Posterior cingulate gyrus (tissue), 11 donors: ENCODE data around the gene GRHL3.
A peak's percentile ranks its signal among the peaks of the same experiment; 100 is the strongest.

Source experiments
- DNase-seq, 10 donors: peaks; one replicate each; pipeline versions ENCODE4 v3.0.0 to v3.0.0-alpha.2; 2020 to 2021; ENCODE audit warnings: mixed read lengths in 3 of 10
- intact Hi-C: fragments of 100-400 bp; cut with DNase I; formaldehyde crosslinking; loops from one replicate; pipeline ENCODE4 v1.15.1; 2023

GRHL3 gene

DNA sequence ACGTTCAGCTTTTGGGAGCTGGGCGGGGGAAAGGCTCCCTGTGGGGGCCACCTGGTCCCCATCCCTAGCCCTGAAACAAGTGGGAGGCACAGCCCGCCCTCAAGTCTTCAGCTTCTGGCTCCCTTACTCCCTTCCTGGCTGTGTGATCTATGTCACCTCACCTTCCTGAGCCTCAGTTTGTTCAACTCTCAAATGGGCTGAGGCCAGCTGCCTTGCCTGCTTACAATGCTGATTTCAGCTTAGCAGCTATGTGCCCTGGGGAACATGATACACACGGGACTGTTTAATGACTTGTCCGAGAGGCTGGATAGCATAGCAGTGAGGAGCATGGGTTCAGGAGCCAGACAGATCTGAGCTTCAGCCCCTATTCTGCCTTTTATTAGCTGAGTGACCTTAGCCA, 19.3 kb downstream of the GRHL3 start:
- intact Hi-C loops, result no loop called here
- peak in 1 of 10 donors; percentile 68 for DNase-seq

DNA sequence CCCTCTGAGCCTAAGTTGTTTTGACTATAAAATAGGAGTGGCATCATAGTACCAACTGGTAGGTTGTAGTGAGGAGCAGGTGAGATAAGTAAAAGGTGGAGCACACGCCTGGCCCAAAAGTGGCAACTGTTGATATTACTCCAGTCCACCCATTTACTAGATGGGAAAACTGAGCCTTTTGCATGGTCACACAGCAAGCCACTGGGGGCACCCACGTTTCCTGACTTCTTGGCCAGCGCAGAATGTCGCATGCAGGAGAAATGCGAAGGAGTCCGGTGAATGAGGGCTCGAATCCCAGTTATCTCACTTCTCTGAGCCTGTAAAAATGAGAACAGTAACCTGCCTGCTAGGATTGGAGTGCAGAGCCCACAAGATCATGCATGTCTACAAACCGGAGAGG, 20.8 kb downstream of the GRHL3 start:
- intact Hi-C loops, result no loop called here
- DNase-seq, result peak in 1 of 10 donors; percentile 53

DNA sequence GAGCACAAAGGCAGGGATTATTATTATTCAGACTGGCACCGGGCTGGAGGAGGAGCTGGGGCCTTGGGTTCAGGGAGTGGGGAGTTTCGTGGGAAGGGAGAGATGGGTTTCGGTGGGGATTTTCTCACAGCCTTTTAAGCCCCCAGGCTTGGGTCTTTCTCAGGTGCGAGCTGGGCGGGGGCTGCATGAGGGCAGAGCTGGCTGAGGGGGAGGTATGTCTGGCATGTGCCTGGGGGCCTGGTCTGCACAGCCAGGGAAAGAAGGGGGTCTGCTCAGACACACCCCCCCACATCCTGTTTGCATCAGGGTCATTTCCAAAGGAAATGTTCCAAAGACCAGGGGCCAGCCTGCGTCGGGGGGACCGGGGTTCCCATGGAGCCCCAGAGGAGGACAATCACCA, 21.6 kb downstream of the GRHL3 start:
- intact Hi-C loops, result no loop called here
- peak in 1 of 10 donors; percentile 44 for DNase-seq

DNA sequence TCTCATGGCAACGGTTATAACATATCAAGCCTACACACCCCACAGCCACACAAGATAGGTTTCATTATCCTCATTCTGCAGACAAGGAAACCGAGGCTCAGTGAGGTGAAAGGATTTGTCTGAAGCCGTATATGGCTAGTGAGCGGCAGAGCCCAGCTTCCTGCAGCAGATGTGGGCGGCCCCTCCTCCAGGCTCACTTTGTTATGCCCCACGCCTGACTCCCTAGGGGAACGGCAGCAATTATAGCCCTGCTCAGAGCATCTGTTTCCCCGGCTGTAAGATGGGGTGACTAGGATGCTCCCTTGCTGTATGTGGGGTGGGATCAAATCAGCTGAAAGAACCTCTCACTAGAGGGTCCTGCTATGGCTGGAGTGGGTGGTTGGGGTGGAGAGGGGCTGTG, 22.1 kb downstream of the GRHL3 start:
- peak in 1 of 10 donors; percentile 53 for DNase-seq
- intact Hi-C loops, result no loop called here

DNA sequence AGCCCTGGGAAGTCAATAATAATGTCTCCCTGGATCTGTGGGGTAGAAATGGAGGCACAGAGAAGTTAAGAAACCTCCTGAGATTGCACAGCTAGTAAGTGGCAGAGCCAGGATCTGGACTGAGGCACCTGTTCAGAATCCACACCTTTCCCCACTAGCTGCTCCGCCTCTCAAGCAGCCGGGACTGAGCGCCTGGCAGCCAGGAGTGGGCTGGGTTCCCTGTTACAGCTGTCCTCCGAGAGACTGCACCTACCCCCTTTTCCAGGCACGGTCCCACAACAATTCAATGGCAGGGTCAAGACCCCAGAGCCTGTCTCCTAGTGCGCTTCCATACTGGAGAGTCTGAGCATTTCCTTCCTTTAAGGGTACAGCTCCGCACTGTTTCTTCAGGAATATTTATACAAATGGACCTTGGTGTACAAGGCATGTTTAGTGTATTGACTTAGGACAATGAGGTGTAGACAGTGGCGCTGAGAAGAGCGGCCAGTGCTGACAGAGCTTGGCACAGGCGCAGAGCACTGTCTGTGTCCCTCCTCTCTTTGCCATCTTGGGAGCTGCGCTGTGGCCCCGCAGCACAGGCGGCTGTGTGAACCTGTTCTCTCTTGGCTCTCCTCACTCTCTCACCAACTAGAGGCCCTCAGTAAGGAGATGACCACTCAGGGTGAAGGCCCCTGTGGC, 24.4 kb downstream of the GRHL3 start:
- DNase-seq, result peak in 2 of 10 donors; percentile 57 to 61
- intact Hi-C loops, result no loop called here

DNA sequence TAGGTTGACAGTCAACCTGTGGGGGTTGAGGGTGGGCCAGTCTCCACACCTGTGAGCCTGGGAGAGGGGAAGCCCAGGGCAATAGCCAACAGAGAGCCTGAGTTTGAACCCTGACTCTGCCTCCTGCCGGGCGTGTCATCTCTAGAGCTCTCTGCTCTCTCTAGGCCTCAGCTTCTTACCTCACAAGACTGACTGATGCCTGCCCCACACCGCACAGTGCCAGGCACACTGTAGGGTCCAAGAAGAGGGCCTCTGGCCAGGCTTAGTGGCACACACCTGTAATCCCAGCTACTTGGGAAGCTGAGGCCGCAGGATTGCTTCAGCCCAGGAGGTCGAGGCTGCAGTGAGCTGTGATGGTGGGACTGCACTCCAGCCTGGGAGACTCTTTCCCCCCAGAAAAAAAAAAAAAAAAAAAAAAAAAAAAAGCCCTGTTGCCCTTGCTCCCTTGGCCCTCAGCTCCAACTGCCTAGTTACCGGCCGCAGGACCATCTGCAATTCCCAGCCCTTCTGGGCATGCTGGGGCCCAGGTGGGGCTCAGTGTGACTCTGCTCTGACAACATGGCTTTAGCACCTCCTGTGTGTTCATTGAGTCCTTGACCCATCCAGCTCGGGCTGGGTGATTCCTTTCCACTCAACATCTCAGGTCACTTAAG, 25.1 kb downstream of the GRHL3 start:
- intact Hi-C loops, result no loop called here

DNA sequence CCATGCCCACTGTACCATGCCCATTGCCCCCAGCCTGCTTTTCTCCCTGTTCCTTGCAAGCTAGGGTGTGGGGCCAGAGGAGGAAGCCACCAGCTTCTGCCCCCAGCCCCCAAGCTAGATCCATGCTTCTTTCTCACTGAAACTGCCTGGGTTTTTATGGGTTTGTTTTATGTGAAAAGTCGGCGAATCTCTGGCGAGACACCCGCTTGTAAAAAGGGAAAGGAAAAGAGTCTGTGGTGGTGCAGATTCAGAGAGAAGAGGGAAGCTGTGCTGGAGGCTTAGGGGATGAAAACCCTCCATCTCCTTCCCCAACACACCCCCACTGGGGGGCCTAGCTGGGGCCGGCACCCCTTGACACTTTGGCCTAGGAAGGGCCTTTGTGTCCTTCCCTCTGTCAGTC, 26.2 kb downstream of the GRHL3 start:
- no peak for DNase-seq
- intact Hi-C loops, result no loop called here

More for the DNA sequence above, 25.1 kb downstream of the GRHL3 start:
- DNase-seq, result peak in 2 of 10 donors; percentile 52 to 63

DNA sequence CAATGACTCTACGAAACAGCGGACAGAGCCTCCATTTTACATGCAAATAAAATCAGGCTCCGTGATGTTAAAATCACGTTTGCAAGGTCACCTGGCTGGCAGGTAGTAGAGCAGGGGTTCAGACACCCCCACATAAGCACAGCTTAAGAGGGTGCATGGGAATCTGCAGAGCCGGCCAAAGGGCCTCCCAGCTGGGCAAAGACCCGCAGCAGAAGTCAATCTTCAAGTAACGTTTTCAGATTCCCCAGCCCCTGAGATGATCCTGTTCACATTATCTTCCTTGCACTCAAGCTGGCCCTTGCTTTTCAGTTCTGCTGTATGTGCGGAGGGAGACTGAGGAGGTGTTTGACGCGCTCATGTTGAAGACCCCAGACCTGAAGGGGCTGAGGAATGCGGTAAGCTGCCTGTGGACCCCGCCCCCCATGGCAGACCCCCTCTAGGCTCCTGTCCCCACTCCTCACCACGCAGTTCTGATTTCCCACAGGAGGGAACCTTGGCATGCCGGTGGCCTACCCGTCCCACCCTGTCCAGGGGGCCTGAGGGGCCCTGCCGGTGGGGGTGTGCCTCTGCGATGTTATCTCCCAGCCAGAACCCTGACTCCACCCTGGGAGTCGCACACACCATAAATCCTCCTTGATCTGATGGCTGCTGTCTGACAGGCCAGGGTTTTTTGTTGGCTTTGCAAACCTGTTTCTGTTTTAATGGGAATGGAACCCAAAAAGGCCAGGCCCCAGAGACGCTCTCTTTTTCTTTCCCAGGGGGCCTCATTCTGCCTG, 28.2 kb downstream of the GRHL3 start:
- peak in 1 of 10 donors; percentile 69 for DNase-seq
- intact Hi-C loops, result no loop called here

DNA sequence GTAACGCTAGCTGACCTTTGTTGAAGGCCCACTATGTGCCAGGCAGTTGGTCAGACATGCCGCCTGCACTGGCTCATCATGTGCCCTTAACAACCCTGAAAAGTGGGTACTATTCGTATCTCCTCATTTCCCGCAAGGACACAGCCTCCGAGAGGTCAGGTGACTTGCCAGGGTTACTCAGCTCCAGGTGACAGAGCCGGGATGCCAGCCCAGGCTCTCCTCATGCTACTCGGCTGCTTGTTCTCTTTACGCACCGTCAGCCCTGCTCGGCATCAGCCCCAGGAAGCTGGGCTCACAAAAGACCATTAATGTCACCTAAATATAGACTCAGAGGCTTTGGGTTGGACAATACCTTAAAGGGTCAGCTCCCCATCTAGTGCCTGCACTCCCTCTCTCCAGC, 29.0 kb downstream of the GRHL3 start:
- DNase-seq, result peak in 1 of 10 donors; percentile 31
- intact Hi-C loops, result no loop called here

DNA sequence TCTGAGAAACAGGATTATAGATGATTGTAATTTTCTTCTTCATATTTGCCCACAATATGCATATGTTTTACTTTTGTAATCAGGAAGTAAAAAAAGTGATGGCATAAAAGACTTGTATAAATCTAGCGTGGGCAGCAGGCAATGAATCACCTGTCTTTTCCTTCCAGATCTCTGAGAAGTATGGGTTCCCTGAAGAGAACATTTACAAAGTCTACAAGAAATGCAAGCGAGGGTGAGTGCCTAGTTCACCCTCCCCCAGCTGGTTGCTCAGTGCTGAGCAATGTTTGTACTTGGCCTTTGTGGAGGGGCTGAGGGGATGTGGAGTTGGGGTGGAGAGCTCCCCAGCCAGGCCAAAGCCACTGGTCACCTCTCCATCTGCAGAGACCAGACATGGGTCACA, 30.7 kb downstream of the GRHL3 start:
- peak in 1 of 10 donors; percentile 11 for DNase-seq
- intact Hi-C loops, result no loop called here

DNA sequence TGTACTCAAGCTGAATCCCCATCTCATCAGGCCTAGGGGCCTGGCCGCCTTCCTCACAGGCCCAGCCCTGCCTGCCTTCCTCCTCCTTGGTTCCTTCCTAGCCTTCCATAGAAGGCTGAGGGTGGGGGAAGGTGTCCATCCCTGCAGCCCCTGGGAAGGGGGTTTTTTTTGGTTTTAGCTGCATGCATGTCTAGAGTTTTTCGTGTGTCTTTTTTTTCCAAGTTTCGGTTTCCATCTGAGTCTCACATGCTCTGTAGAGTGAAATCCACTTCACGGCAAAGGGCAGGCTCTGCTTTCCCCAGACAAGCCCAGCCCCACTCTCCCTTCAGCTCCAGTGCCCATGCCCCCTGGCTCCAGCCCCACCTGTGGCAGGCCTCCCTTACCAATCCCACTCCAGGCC, 32.1 kb downstream of the GRHL3 start:
- intact Hi-C loops, result no loop called here
- DNase-seq, result peak in 1 of 10 donors; percentile 31

DNA sequence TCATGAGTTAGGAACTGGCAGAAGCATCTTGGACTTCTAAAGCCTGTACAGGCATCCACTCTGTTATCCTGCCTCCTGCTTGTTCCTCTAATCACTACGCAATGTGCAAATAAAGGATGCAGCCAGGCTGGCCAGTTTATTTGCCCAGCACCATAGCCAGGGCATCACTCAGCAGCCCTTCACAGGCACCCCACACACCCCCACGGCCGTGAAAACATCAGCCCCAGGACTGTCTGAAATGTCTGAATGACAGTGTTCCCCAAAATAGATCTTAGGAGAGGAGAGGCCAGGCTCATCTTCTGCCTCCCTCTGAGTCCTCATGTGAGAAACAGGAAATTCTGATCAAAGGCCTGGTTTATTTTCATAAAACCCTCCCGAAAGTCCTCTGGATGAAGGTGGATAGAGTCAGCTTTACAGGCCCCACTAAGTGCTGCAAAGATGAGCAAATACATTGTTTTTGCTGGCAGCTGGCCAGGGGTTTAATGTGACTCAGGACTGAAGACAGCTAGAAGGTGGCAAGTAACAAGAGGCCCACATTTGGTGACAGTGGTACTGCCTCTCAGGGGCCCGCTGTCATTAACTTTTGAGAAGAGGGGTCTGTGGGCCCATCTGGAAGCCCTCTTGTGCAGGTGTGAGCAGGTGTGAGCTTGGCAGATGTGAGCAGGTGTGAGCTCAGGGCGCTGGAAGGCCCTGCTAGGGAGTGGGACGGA, 32.9 kb downstream of the GRHL3 start:
- no peak for DNase-seq
- intact Hi-C loops, result no loop called here

DNA sequence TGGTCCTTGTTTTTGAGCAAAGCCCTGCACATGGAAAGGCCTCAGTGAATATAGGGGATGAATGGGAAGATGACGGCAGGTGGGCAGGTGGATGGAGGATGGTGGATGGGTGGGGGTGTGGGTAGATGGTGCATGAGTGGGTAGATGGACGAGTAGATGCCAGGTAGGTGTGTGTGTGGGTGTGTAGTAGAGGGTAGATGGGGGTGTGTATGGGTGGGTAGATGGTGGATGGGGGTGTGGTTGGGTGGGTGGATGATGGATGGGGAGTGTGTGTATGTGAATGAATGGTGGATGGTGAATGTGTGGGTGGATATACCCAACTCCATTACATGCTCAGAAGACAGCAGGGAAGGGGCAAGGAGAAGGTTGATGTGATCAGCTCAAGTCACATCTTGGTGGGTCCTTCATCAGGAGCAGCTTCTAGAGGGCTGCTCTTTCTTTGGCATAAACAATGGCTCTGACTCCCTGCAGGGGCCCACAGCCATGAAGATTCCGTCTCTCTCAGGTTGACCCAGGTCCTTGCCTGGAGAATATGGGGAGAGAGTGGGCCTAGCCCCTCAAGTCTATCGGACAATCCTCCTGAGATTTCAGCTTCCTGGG, 34.2 kb downstream of the GRHL3 start:
- no peak for DNase-seq
- intact Hi-C loops, result no loop called here

DNA sequence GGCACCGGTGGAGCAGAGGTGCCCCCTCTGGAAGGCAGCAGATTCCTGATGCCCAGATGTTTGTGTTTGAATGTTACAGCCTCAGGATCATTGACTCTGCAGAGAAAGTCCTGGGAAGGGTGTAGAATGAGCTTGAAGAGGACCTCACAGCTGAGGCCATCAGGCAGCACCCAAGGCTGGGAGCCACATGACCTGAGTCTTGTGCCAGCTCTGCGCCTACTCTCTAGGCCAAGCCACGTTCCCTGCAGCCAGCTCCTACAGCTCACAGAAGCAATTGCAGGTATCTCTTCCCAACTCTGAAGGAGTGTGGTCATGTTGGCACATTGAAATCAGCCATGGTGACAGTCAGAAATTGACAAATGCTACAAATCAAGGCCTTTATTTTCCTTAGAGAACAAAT, 36.3 kb downstream of the GRHL3 start:
- intact Hi-C loops, result no loop called here
- DNase-seq, result peak in 1 of 10 donors; percentile 62

DNA sequence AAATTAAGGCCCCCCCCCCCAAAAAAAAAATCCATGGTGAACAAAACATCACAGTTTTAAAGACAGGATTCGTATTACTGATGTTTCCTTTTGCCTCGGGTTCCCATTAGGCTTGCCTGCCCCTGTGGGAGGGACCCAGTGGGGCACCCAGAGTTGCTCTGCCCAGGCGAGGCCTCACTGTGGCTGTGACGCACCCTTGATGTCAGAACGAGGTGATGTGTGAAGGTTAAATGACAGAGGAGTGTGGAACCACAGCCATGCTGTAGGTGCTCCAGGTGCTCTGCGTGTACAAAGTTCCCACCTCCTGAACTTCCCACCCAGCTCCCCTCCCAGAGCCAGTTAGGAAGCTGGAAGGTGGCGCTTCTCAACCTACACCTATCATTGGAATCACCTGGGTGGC, 37.9 kb downstream of the GRHL3 start:
- peak in 1 of 10 donors; percentile 71 for DNase-seq
- intact Hi-C loops, result no loop called here

DNA sequence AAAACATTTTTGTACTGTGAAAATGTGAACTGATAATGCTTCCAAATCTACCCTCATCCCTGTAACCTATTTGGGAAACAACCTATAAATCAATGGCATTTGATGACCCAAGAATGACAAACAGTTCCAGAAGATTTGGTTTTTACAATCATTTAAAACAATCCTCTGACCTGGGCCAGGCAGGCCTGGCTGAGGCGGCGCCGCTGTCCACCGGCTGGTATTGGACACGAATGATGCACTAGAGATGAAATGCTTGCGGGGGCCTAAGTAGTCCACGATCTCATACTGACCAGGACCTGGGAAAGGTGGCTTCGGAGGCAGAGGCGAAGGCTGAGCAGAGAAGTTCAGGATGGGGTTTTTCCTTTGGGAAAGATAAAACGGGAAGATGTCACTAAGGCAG, 41.5 kb downstream of the GRHL3 start:
- intact Hi-C loops, result no loop called here
- DNase-seq, result peak in 3 of 10 donors; percentile 8 to 48 (median 33)

DNA sequence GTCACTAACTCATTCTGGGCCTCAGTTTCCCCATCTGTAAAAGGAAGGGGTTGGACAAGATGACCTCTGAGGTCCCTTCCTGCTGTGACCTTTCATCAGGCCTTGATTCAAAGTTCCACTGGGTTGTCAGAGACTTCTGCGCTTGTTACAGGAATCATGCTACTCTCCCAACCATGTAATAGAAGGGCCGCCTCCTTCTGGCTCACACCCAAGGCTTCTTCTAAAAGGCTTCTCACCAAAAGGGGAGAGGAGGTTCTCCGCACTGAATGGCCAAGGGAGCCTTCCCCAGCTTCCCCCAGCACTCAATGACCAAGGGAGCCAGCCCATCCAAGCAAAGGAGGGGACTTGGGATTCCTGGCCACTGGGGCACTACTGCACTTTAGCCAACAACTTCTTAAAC, 42.7 kb downstream of the GRHL3 start:
- intact Hi-C loops, result no loop called here
- DNase-seq, result peak in 1 of 10 donors; percentile 43

DNA sequence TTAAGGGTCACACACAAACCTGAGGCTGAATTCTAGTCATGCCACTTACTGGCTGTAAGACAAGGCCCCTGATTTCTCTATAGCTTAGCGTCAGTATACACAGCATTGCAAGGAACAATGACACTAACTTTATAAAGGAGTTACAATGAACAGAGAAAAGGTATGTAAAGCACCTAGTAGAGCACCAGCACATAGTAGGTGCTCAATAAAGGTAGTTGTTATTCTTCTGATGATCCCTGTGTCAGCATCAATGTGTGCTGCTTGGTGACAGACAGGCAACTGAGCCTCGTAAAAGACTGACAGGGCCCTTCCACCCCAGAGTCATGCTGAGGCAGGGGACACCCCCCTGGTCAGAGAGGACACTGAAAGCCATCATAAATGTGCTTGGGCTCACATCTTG, 43.2 kb downstream of the GRHL3 start:
- DNase-seq, result peak in 2 of 10 donors; percentile 14 to 20
- intact Hi-C loops, result no loop called here

DNA sequence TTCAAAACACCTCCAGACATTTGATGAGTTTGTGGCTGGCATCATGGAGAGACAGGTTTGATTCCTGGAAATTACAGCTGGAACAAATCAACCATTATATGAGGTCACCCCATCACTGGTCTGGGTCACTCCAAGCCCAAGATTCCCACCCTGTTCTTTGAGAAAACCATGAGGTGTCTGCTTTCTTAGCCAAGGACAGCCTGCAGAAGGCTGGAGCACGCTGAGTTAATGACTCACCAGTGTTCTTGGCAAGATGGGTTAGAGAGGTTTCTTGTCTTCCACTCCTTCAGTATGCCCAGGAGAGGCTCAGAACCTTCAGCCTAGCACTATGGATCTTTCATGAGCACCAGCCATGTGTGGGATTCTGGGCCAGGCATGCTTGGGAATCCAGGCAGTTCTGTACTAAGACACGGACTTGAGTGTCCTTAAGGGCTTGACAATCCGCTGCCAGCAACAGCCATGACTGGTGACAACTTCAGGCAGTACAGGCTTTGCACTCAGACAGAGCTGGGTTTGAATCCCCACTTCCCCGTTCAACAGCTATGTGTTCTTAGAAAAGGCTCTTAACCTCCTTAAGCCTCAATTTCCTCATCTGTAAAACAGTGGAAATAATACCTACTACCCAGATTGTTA, 43.9 kb downstream of the GRHL3 start:
- intact Hi-C loops, result no loop called here
- peak in 2 of 10 donors; percentile 11 to 75 for DNase-seq

DNA sequence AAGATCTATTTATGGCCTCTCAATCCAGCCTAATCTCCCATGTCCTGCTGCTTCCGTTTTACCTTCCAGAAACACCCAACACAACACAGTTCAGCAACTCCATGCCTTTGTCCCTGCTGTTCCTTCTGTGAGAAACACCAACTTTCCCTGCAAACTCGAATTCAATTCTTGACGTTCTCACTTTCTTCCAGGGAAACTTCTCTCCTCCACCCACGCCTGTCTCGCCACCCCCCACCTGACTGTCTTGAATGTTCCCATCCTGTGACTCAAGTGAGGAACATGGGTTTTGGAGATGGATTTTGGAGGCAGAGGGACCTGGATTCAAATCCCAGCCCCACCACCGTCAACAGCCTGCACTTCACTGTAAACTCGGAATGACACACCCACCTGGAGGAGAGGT, 44.8 kb downstream of the GRHL3 start:
- peak in 5 of 10 donors; percentile 8 to 88 (median 45) for DNase-seq
- intact Hi-C loops, result no loop called here
